GM18873 (cell line): ENCODE data around the gene PLPP4.
"Not testable (repeated sequence)": the region's sequence is repeated elsewhere in the genome, so short reads cannot be mapped to it uniquely, and the experiment has no call there.

ENCODE experiments used
- ATAC-seq: cut with Tn5 transposase; IDR thresholded peaks from one replicate; pipeline ENCODE4 v1.9.1; 2021; ENCODE audit warnings: mild to moderate bottlenecking, moderate library complexity, moderate number of reproducible peaks; ENCODE audit not compliant: unreplicated experiment, low FRiP score

The PLPP4 gene

DNA sequence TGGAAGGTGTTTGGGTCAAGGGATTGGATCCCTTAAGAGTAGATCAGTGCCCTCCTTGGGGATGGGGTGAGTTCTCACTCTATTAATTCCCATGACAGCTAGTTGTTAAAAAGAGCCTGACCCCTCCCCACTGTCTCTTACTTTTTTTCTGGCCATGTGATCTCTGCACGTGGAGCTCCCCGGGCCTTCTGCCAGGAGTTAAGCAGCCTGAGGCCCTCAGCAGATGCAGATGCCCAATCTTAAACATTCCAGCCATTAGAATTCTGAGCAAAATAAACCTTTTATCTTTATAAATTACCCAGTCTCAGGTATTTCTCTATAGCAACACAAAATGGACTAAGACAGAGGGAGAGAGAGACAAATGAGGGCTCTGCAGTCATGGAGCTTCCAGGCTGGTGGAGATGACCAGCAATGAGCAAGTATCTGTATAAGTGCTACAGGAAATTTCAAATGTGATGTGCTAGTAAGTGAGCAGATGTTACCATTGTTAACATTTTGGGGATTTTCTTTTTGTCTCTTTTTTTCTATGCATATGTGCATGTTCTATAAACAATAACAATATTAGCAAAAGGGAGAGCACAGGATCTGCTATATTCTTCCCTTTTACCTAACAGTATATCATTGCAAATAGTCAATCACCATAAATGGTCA is 26.7 kb downstream of the PLPP4 start:
- ATAC-seq: no peak

DNA sequence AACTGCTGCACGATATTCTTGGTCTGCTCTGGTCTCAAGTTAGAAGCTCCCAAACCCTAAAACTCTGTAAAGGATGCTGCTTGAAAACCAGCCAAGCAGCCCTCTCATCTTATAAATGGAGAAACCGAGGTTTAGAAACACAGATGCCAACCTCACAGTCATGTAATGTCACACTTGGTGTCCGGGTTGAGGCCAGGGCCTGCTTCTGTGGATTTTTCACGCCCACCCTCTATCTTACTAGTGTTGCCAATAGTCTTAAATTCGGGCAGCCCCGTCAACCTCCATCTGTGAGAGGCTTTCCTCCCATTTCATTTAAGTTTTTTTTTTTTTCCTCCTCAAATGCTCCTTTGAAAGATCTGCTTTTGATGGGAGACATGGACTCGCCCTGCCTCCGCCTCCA is 28.9 kb downstream of the PLPP4 start:
- ATAC-seq: no peak

DNA sequence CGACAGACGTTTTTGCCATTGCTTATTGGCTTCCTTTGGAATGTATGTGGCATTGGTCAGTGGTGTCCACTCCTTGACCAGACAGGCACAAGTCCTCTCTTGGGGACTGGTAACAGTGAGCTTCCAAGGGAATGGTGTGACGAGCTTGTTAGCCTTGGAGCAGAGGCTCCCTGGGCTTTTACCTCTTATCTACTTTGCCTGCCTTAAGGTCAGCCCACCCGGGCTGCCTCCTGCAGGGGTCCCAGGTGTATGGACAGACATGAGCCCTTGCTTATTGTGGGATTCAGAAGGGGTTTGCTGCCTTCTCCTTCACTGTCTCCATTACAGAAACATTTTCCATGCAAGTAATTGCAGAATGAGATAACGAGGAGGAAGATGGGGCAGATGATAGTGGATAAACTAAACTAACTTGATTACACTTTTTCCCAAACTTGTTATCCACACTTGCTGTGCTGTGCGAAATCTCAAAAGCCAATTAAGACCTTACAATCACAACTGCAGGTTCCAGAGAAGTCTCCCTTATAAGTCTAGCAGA is 29.7 kb downstream of the PLPP4 start:
- ATAC-seq: no peak

DNA sequence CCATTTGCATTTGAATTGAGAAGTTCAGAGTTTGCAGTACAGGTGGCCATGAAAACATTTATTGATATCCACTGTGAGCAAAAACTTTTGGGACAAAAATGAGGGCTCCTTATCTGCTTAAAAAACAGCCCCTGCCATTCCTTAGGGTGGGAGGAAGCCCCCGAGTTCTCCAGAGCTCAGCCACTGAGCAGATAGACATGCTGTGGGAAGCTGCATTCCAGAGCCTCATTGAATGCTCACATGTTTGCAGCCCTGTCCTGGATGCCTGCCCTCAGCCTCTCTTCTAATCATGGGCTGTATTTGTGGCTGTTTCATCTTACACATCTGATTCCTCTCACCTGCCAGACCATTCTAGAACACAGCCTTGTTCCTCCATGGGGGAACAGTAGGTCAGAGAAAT is 33.3 kb downstream of the PLPP4 start:
- ATAC-seq: no peak

DNA sequence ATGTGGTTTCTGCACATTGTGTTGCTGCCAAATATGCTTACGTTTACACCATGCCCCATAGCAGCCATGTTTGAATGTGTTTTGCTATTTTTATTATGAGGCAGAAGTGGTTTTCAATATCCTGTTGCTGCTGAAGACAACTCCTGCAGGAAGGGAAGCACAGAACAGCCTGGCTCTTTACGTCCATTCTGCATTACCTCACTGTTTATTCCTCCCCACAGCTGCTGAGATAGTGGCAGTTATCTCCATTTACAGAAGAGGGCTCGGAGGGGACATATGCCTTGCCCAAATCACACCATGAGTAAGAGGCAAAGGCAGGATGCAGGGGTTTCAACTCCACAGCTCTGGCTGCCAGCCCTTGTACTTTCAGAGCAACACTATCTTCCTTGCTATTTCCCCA is 35.3 kb downstream of the PLPP4 start:
- no peak for ATAC-seq

DNA sequence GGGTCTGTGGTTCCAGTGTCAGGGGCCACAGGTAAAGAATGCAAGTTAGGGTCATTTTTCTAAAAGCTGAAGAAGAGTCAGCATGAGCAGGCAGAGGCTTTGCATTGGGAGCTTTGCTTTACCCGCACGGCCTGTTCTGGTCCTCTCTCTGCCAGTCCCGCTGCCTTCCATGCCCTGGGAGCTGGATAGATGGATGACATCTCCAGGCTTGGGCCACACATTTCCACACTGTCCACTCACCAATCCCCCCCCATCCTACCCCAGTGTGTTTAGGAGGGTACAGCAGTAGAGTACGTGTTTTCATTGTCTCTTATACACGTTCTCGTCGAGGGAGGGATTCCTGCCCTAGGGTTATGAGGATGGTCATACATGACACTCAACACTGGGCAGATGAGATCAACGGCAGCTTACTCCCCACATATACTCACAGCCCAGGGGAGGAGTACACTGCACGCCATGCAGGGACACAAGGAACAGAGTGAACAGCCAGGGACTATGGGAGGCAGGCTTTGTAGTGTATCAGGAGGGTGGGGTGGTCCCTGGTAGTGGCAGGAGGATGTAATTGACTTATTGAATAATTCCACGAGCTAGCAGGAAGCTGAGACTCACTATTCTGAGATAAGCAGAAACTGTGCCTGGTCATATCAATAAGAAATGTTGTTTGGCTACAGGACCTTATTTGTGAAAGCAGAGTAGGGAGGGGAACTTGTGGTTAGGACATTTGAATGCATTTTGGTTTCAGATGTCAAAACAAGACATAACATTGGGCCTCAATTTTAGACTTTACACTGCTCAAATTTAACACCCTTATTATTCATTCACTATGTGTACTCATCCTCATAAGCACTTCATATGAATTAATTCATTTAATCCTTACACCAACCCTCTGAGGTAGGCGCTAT is 36.6 kb downstream of the PLPP4 start:
- no peak for ATAC-seq

DNA sequence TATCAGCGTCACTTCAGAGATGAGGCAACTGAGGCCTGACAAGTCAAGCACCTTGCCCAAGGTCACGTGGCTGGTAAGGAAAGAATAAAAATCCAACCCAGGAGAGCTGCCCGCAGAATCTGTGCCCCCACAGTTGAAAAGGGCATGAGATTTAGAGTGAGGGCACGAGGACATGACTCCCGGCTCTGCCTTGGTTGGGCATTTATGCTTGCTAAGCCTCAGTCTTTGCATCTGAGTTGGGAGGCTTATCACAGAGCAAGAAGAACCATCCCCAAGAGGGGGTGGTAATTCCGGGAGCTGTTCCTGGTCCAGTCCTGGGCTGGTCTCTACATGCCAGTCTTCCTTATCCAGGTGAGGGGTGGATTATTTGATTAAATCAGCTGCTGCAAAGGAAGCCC is 37.3 kb downstream of the PLPP4 start:
- no peak for ATAC-seq

DNA sequence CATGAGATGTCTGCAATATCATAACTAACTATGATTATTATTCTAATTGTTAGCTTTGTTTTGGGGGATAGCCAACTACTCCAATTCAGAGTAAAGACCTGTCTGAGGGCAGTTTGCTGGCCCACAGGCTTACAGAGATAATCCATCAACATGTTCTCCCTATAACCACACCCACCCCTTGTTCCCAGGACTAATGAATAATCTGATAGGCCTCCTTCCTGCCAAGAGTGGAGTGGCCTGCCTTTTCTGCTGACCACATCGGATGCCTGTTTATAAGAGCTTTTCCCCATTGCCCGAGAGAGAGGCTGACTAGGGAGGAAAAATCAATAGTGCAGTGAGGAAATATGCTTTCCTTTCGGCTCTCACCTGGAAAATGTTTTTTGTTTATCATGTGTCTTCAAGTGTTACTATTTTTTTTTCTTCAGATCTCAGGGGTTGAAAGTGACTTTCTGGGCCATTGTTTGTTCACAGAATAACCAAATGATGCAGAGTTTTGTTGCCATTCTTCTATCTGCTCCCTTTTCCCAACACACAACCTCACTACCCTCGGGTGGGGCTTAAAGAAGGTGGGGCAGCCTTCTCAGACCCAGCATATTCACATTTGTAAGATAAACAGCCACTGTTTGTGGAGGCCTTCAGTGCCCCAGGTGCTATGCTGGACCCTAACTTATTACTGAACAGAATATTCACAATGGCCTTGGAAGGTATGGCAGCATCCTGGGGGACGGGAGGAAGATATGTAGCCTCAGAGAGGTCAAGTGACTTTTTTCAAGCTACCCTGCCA is 38.4 kb downstream of the PLPP4 start:
- ATAC-seq: no peak

DNA sequence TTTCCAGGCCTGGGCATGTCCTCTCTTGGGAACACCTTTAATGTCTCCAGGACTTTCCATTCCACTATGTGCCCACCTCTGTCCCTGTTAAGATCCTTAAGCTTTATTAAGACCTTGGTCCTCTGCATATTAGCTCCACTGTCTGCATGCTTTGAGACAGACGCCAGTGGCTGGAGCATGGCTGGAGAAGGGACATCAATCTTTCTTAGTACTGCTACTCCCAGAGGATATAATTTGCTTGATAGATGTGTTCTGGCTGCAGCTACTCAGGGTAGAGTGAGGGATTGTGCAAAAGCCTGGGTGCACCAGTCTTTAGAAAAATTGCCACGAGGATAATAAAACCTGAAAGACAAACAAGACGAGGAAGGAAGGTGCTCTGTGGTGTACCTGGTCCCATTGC is 42.9 kb downstream of the PLPP4 start:
- no peak for ATAC-seq

DNA sequence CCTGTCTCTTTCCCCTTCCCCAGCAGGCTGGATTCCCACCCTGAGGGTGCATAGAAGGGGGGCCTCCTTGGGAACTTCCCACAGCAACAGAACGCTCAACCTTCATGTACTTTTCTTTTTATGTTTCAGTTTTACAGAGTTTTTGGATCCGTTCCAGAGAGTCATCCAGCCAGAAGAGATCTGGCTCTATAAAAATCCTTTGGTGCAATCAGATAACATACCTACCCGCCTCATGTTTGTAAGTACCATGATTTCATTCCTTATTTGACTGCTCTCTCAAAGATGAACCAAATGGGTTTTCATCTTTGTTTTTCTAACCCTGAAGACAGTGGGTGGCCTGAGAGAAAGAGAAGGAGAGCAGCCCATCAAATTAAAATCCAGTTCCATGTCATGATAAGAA is 46.7 kb downstream of the PLPP4 start:
- no peak for ATAC-seq

DNA sequence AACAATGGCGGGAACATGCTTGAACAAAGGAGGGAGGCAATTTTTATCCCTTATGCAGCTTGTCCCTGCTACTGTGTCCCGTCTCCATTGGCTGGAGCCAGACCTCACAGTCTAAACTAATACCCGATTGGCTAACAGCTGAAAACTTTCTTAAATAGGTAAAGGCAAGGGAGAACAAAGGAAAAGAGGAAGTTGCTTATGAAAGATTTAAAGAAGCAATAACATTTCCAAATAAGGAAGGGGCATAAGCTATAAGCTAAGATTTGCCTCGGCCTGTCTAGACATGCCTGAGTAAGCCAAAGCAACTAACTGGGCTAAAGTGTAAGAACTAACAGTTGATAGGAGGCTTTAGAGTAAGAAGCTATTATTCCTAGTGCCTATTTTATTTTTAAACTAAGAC is 47.2 kb downstream of the PLPP4 start:
- not testable (repeated sequence) for ATAC-seq

DNA sequence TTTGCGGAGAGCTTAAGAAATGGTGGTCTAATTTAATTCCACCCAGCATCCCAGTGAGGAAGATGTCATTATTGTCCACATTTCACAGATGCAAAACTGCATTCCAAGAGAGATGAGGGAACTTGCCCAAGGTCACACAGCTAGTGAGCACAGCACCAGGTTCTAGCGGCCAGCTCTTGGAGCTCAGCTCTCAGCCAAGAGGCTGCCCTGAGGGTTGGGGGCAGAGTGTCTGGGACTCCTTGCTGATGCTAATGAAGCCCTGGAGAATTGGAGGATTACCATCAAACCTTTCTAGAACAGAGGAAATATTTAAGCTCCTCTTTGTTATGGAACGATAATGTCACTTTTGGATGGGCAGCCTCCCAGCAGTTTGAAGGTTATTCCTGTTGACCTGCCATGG is 48.0 kb downstream of the PLPP4 start:
- no peak for ATAC-seq

DNA sequence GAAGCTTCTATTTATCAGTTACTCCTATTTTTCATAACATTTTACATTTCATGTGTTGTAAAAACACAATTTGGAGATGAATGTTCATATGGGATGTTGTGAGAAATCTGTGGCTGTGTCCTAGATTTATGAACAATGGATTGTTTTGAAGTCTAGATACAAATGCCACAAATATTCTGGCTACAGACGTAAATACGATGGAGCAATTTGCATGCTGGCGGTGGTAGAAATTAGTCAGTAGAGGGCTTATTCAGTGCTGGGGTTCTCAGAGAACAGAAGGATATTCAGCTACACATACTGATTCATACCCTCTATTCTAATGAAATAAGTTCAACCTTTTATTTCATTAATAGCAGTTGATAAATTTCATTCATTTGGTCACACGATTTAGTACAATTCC is 48.8 kb downstream of the PLPP4 start:
- ATAC-seq: no peak

DNA sequence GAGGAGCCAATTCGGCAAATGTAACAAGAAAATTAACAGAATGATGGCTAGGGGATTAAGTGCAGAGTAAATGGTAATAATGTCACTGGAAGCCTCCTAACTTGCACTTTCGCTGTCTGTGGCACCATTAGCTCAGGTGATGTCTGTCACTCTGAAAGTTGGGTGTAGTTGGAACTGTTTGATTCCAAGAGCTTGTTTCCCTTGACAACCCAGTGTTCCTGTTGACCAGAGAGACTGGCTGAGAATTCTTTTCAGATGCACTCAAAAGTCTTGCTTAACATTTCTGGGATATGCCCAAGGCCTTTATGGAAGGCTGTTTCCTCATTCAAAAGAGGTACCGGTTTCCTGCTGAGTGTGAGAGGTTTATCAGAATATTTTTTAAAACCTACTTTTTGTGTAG is 49.6 kb downstream of the PLPP4 start:
- no peak for ATAC-seq

DNA sequence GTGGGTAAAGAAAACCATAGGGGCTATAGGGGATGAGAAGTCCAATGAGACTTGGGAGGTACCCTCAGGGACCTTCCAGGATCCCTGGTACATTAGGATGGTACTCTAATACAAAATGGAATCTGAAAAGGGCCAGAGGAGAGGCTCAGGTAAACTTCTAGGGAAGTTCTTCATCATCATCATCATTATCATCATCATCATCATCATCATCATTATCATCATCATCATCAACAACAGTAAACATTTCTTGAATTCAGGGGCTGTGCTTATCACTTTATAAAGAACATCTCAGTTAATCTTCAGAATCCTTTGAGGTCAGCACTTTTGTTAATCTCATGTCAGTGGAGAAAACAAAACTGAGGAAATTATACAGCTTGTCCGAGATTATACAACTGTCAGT is 50.1 kb downstream of the PLPP4 start:
- no peak for ATAC-seq

DNA sequence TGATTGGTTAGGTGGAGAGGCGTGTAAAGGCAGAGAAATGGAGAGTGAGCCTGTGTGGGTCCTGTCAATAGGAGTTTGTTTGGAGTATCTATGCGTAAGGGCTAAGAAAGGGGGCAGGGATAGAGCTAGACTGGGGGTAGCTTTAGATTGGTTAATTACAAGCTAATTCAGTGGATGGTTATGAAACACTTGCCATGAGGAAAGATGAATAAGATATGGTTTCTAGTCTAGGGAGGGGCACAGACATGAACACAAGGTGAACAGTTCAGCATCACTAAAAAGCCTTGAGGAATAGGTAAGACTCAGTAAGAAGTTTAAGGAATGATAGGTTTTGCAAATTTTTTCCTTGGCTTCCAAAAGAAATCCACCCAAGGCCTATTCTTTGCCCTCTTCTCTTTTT is 50.6 kb downstream of the PLPP4 start:
- no peak for ATAC-seq

DNA sequence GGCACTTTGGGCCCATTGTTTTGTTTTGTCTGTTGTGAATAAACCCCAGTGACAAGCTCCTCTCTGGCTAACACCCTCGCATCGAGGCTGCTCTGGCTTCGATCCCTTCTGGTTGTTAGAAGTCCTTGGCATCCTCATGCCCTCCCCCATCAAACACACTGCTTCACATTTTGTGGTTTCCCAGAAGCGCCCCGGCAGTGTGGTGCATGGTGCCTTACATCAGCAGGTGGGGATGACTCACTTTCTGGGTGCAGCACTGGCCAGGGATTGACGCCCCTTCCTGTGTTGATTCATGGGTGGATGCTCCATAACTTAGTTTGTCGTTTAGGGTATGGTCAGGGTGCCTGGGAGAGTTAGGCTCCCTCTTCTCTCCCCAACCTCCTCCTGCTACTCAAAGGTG is 51.4 kb downstream of the PLPP4 start:
- ATAC-seq: no peak

DNA sequence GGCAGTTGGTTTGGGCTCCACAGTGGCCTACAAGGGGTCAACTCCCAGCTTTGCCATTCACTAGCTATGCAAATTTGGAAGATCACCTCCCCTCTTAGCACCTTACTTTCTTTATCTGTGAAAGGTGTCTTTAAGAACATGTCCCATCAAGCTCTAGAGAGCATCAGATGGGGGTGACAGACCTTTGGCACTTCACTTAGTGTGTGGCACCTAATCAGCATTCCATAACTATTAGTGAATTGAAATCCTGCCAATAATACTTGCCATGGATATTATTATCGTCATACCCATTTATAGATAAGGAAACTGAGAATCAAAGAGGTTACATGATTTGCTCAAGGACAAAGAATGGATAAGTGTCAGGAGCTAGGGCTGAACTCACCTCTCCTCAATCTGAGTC is 51.9 kb downstream of the PLPP4 start:
- no peak for ATAC-seq

DNA sequence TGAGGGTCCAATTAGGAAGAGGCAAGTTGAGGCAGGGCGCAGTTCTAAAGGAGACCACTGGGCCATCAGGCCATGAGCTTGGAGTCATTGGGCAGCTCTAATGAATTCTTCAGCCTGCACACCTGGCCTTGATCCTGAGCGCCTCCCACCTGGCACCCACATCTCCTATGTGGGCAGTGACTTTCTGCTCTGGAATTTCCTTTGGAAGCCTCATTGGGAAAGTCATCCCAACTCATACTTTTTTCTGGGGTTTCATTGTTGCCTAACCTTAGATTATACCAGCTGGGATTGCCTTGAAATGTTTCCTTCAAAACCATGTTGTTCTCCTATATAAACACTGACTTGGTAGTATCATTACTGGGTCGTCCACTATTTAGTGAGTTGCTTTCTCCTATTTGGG is 54.1 kb downstream of the PLPP4 start:
- no peak for ATAC-seq

DNA sequence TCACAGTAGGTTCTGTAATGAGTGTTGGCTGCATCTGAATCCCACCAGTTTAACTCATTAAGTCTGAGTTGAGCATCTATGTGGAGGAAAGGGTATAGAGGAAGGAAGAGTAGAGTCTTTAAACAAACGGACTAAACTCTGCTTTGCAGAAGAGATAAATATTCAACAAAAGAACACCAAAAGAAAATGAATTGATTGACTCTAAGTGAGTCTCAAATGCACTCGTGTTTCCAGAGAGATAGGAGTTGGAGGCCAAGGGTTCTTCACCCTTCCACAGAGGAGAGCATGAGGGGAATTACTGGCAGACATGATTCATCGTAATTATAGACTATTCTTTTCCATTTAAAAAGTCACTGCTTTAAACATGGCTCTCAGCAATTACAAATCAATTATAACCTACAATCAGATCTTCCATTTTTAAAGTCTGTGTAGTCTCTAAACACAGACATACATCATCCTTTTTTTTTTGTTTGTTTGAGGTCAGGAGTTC is 56.3 kb downstream of the PLPP4 start:
- no peak for ATAC-seq

DNA sequence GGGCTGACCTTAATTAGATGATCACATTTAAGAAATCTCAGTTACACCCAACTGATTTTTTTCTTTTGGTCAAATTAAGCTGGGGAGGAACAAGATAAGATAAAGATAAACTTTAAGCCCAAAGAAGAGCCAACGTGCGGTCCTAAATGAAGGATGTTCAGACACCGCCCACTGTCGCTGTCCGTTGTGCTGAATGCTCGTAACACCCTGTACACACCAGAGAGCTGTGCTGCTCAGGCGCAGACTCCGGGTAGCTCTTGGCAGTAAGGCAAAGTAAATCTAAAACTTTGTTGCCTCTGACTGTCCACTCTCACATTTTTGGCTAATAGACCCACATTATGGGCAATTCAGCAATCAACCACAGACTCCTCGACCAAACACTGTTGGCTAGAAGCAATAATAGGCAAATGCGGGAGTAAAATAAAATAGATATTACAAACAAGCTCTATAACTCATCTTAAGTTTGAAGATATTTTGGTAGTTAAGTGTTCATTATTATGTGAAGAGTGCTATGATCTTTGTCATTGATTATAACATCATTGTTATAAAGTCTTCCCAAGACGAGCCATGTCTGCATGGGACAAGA is 57.1 kb downstream of the PLPP4 start:
- no peak for ATAC-seq
